Effector memory CD8-positive, alpha-beta T cell (primary cell): ENCODE results near the gene FRYL.

ENCODE experiments used
- ATAC-seq: fragments of 150-1000 bp; cut with Tn5 transposase; replicated peaks from 2 replicates; pipeline ENCODE4 v1.10.0; 2021; ENCODE audit warnings: mild to moderate bottlenecking, moderate library complexity
- DNase-seq, 3 experiments: peaks; one replicate each; pipeline ENCODE4 v3.0.0; 2021
- H3K27ac Mint-ChIP-seq, 2 donors: one replicate each; pipeline ENCODE4 v1.8.0; 2022; ENCODE audit warnings: mild to moderate bottlenecking in 2 of 2, mixed read lengths in 2 of 2, moderate library complexity in 2 of 2
- H3K27me3 Mint-ChIP-seq, 2 donors: one replicate each; pipeline ENCODE4 v1.8.0; 2022; ENCODE audit warnings: mixed read lengths in 2 of 2
- H3K36me3 Mint-ChIP-seq: one replicate; pipeline ENCODE4 v1.8.0; 2022; ENCODE audit warnings: mild to moderate bottlenecking, moderate library complexity, mixed read lengths; ENCODE audit not compliant: insufficient read depth
- H3K4me1 Mint-ChIP-seq, 2 donors: one replicate each; pipeline ENCODE4 v1.8.0; 2022; ENCODE audit warnings: low read depth in 2 of 2, mixed read lengths in 2 of 2
- H3K4me3 Mint-ChIP-seq, 2 donors: one replicate each; pipeline ENCODE4 v1.8.0; 2022; ENCODE audit warnings: mild to moderate bottlenecking in 2 of 2, mixed read lengths in 2 of 2, moderate library complexity in 2 of 2
- H3K9me3 Mint-ChIP-seq, 2 donors: one replicate each; pipeline ENCODE4 v1.8.0; 2022; ENCODE audit warnings: mixed read lengths in 2 of 2

FRYL gene

DNA sequence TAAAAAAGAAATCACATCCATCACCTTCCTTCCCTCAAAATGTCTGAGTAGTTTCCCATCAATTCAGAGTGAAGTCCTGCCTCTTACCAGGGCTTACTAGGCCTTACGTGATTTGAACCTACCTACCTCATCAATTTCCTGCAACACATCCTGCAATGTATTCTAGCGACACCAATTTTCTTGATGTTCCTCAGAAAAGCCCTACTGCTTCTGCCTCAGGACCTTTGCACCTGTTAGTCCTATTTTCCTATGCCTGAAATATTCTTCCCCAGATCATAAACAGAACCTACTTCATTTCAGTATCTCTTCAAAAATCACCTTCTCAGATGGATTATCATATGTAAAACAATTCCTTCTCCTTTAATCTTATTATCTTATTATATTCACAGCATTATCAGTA is 237.2 kb downstream of the FRYL start:
- ATAC-seq (no peak), DNase-seq (no peak)
- no peak overlapping the region for H3K4me3 Mint-ChIP-seq
- peaks cover 0 to 3% of the 10 kb centered on the region in 2 donors for H3K4me1 Mint-ChIP-seq
- H3K27ac Mint-ChIP-seq = no peak overlapping the region
- no peaks in the 10 kb centered on the region for H3K9me3 Mint-ChIP-seq
- no peaks in the 10 kb centered on the region for H3K27me3 Mint-ChIP-seq
- peaks cover 46% of the 10 kb centered on the region for H3K36me3 Mint-ChIP-seq

DNA sequence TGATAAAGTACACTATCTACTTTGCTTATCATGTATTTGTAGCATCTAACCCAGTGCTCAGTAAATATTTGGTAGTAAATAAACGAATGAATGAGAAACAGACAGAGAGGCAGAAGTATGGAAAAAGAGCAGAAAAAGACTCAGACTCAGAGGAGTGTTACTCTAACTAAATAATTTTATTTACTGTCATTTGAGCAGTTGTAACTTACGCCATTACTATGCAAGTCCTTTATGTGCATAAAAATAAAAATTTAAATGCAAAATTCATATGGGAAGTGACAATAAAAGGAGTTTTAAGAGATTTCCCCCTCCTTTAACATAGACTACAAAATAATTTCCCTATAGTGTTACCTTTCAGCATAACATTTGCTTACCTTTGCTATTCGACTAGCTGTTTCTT is 240.5 kb downstream of the FRYL start:
- no peak overlapping the region for H3K27ac Mint-ChIP-seq
- H3K4me3 Mint-ChIP-seq = no peak overlapping the region
- H3K27me3 Mint-ChIP-seq = no peaks in the 10 kb centered on the region
- H3K36me3 Mint-ChIP-seq = peaks cover 48% of the 10 kb centered on the region
- H3K4me1 Mint-ChIP-seq = peaks cover 0 to 3% of the 10 kb centered on the region in 2 donors
- DNase-seq = no peak
- ATAC-seq = no peak
- no peaks in the 10 kb centered on the region for H3K9me3 Mint-ChIP-seq

- peaks cover 0 to 3% of the 10 kb centered on the region in 2 donors for H3K4me1 Mint-ChIP-seq
- no peak for ATAC-seq
- no peaks in the 10 kb centered on the region for H3K27me3 Mint-ChIP-seq
- peaks cover 54% of the 10 kb centered on the region for H3K36me3 Mint-ChIP-seq
- H3K27ac Mint-ChIP-seq = no peak overlapping the region
- no peak for DNase-seq
- no peaks in the 10 kb centered on the region for H3K9me3 Mint-ChIP-seq
- no peak overlapping the region for H3K4me3 Mint-ChIP-seq
These were observed 241.7 kb downstream of the FRYL start for GRCh38 chr4:48538358-48538757.

DNA sequence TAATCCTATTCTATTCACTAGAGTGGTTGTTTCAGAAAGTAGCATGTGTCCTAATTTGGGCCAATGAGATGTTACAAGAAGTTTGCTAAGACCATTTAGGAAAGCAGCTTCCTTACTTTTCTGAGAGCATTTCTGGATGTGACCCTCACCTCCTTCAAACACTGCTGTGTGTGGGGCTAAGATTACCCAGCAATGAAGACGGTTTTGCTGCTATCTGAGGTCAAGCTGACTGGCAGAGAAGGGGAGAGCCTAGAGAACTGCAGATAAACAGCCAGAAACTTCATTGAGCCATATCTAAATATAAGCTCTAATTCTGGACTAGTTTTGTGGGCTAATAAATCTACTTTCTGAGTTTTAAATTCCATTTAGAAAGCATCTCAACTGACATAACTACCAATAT is 253.7 kb downstream of the FRYL start:
- Mint-ChIP-seq H3K4me3 (no peak overlapping the region), H3K27me3 (no peaks in the 10 kb centered on the region), H3K9me3 (no peaks in the 10 kb centered on the region), H3K4me1 (no peaks in the 10 kb centered on the region), H3K36me3 (peaks cover 78% of the 10 kb centered on the region), H3K27ac (no peak overlapping the region)
- ATAC-seq = no peak
- DNase-seq = no peak

DNA sequence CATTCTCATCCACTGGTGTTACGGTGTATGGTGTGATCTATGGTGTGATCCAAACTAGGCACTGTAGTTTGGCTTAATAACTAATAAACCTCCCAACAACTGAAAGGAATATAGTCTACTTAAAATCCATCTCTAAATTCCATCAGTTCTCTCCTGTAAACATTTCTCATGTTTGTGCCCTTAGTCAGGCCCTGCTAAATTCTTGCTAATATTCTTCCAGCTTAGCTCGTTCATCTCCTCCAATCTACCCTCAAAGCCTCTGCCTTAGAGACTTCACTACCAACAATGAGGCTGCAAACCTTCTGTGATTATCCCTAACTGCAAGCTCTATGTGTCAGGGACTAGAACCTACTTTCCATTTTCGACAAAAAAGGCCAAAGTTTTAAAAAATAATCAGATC is 261.9 kb downstream of the FRYL start:
- H3K4me1 Mint-ChIP-seq = no peaks in the 10 kb centered on the region
- ATAC-seq (no peak), DNase-seq (no peak)
- peaks cover 62% of the 10 kb centered on the region for H3K36me3 Mint-ChIP-seq
- H3K9me3 Mint-ChIP-seq = no peaks in the 10 kb centered on the region
- no peaks in the 10 kb centered on the region for H3K27me3 Mint-ChIP-seq
- no peak overlapping the region for H3K27ac Mint-ChIP-seq
- H3K4me3 Mint-ChIP-seq = no peak overlapping the region

- H3K27me3 Mint-ChIP-seq = no peaks in the 10 kb centered on the region
- H3K27ac Mint-ChIP-seq = no peak overlapping the region
- ATAC-seq = no peak
- H3K4me3 Mint-ChIP-seq = no peak overlapping the region
- H3K4me1 Mint-ChIP-seq = no peaks in the 10 kb centered on the region
- no peak for DNase-seq
- peaks cover 45% of the 10 kb centered on the region for H3K36me3 Mint-ChIP-seq
- H3K9me3 Mint-ChIP-seq = no peaks in the 10 kb centered on the region
These were observed 270.5 kb downstream of the FRYL start for GRCh38 chr4:48509543-48509942.

DNA sequence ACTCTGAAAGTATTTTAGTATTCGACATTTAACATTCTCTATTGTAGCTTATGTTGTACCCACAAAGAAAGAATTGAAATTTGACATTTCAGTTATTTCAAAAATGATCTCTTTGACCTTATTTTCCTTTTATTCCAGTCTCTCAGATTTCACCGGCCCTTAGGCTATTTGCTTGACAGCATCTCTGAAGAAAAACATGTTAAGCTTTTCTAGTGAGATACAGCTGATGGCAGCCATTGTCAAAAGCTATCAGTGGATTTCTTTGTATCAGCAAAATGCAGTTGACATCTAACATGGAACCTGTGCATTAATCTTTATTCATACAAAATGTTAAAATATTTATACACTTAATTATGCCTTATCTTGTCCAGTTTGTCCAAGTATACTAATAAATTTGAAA is 273.4 kb downstream of the FRYL start:
- Mint-ChIP-seq H3K9me3 (no peaks in the 10 kb centered on the region), H3K27ac (no peak overlapping the region), H3K4me3 (no peak overlapping the region), H3K27me3 (no peaks in the 10 kb centered on the region), H3K36me3 (peaks cover 39% of the 10 kb centered on the region), H3K4me1 (no peaks in the 10 kb centered on the region)
- DNase-seq (no peak), ATAC-seq (no peak)

DNA sequence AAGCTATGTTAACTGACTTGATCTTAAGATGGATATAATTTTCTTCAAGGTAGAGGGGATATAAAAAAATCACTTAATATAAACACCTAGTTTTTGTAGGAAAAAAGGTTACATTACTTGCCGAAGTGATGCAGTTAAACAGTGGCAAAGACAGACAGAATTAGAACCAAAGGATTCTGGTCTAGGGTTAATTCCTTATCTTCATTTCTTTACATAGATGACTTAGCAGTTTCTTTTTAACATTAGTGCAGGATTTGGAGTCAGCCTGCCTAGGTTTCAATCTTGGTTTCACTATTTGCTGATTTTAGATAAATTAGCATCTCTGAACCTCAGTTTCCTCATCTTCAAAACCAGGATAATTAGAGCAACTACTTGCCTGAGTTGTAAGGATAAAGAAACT is 275.7 kb downstream of the FRYL start:
- Mint-ChIP-seq H3K9me3 (no peaks in the 10 kb centered on the region), H3K4me1 (no peaks in the 10 kb centered on the region), H3K27me3 (no peaks in the 10 kb centered on the region), H3K4me3 (no peak overlapping the region), H3K27ac (no peak overlapping the region), H3K36me3 (peaks cover 32% of the 10 kb centered on the region)
- DNase-seq = no peak
- no peak for ATAC-seq

GRCh38 chr4:48504026-48504330 is 276.1 kb downstream of the FRYL start:
- Mint-ChIP-seq H3K27ac (no peak overlapping the region), H3K4me3 (no peak overlapping the region), H3K36me3 (peaks cover 36% of the 10 kb centered on the region), H3K4me1 (no peaks in the 10 kb centered on the region), H3K27me3 (no peaks in the 10 kb centered on the region), H3K9me3 (no peaks in the 10 kb centered on the region)
- ATAC-seq (no peak), DNase-seq (no peak)

GRCh38 chr4:48503233-48504025 is 276.6 kb downstream of the FRYL start:
- Mint-ChIP-seq H3K4me1 (no peaks in the 10 kb centered on the region), H3K4me3 (no peak overlapping the region), H3K36me3 (peaks cover 41% of the 10 kb centered on the region)

GRCh38 chr4:48499551-48500066 is 280.5 kb downstream of the FRYL start:
- Mint-ChIP-seq H3K27ac (no peak overlapping the region), H3K27me3 (no peaks in the 10 kb centered on the region)
- ATAC-seq = no peak

More at GRCh38 chr4:48503233-48504025, 276.6 kb downstream of the FRYL start:
- ATAC-seq = no peak
- H3K27me3 Mint-ChIP-seq = no peaks in the 10 kb centered on the region
- DNase-seq = no peak
- H3K27ac Mint-ChIP-seq = no peak overlapping the region
- no peaks in the 10 kb centered on the region for H3K9me3 Mint-ChIP-seq

DNA sequence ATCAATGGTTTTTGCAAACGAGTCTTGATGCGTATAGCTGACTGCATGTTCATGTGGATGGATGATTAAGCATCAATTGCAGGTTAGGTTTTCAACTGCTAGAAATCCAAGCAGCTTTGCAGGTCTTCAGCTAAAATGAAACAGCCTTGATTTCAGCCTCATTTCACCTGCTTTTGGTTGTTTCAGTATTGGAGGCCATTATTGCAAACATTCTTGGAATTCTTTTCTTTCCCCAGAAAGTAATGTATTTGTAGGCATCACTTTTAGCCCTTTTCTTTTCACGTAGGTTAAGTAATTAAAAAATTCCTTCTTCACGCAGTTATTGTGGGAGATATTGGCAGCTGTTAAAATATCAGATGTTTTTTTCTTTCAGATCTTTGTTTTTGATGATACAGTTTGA is 281.2 kb downstream of the FRYL start:
- Mint-ChIP-seq H3K36me3 (peaks cover 50% of the 10 kb centered on the region), H3K4me1 (no peaks in the 10 kb centered on the region), H3K4me3 (no peak overlapping the region)

More at GRCh38 chr4:48499551-48500066, 280.5 kb downstream of the FRYL start:
- no peak for DNase-seq
- Mint-ChIP-seq H3K9me3 (no peaks in the 10 kb centered on the region), H3K36me3 (peaks cover 45% of the 10 kb centered on the region), H3K4me3 (no peak overlapping the region), H3K4me1 (no peaks in the 10 kb centered on the region)

DNA sequence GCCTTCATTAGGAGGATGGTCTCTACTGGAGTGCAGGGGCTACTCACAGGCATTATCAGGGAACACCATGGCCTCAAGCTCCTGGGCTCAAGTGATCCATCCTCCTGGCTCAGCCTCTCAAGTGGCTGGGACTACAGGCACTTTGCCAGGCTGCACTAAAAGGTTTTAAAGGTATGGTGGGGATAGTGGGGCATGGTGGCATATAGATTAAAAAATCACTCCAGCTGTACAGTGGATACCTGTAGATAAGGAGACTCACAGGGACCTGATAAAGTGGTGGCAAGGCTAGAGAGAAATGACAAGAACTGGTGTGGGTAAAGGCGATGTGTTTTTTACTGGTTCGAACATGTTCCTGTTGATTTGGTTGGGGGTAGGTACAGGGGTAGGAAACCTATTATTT is 284.1 kb downstream of the FRYL start:
- H3K4me1 Mint-ChIP-seq = no peaks in the 10 kb centered on the region
- H3K4me3 Mint-ChIP-seq = no peak overlapping the region
- no peak overlapping the region for H3K27ac Mint-ChIP-seq
- H3K9me3 Mint-ChIP-seq = no peaks in the 10 kb centered on the region
- peaks cover 33% of the 10 kb centered on the region for H3K36me3 Mint-ChIP-seq
- no peak for ATAC-seq
- peaks cover 9 to 16% of the 10 kb centered on the region in 2 donors for H3K27me3 Mint-ChIP-seq
- DNase-seq = no peak

More for the DNA sequence above, 281.2 kb downstream of the FRYL start:
- Mint-ChIP-seq H3K9me3 (no peaks in the 10 kb centered on the region), H3K27me3 (no peaks in the 10 kb centered on the region), H3K27ac (no peak overlapping the region)
- DNase-seq (no peak), ATAC-seq (no peak)

DNA sequence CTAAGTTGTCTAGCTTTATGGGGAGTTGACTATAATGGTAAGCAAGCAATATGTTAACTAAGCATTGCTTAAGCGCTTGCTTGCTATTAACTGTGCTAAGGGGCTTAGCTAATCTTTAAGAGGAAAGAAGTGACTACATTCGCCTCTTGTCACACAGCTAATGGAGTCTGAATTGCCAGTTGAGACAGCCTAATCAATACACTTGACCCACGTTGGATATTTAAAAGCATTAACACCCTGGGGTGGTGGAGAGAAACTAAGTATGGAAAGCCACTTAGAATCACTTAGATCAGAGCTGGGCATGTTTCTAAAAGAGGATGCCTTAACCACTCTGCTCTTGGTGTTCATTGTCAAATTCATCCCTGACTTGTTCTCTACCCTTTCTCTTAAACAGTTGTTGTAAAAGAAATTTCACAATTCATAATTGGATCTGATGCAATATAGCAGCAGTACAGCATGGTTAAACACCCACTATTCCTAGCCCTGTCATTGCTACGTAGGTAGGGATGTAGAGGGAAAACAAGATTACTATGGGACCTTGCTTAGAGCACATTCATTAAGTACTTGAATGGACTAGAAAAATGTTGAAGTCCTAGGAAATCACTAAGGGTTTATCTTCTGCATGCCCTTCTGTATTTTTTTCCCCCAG is 286.5 kb downstream of the FRYL start:
- DNase-seq (no peak), ATAC-seq (no peak)
- H3K9me3 Mint-ChIP-seq = no peaks in the 10 kb centered on the region
- peaks cover 0 to 2% of the 10 kb centered on the region in 2 donors for H3K4me1 Mint-ChIP-seq
- peaks cover 21 to 33% of the 10 kb centered on the region in 2 donors for H3K27me3 Mint-ChIP-seq
- H3K36me3 Mint-ChIP-seq = peaks cover 24% of the 10 kb centered on the region
- peak overlapping the region in 1 of 2 donors; percentile 33 for H3K27ac Mint-ChIP-seq
- no peak overlapping the region for H3K4me3 Mint-ChIP-seq
